Esophagus squamous epithelium (tissue), 5 donors: ENCODE data around the gene ZNF624. TPM values are rescaled to one million over a fixed set of nuclear protein-coding genes. Genes with fewer than 3 reads are reported as not detected.
"Not testable (repeated sequence)": the region's sequence is repeated elsewhere in the genome, so short reads cannot be mapped to it uniquely, and the experiment has no call there.

Experiments used
- DNase-seq: peaks from one replicate; lab custom pipeline; 2025; lab: John Stamatoyannopoulos, UW
- H3K27ac ChIP-seq, 4 donors: fragments of 200-600 bp; sonication (generic); one replicate each; pipeline ENCODE4 v1.5.1; 2016 to 2019; ENCODE audit warnings: mild to moderate bottlenecking in 1 of 4
- H3K27me3 ChIP-seq, 4 donors: fragments of 200-600 bp; sonication (generic); 1 replicate in 3 of 4; 2 replicates in 1 of 4; pipeline versions ENCODE4 v1.5.1 to v1.6.0; 2017 to 2021; ENCODE audit warnings: antibody characterized with exemption in 1 of 4
- H3K36me3 ChIP-seq, 3 donors: fragments of 200-600 bp; sonication (generic); one replicate each; pipeline ENCODE4 v1.5.1; 2016 to 2019
- H3K4me1 ChIP-seq, 3 donors: fragments of 200-600 bp; sonication (generic); one replicate each; pipeline ENCODE4 v1.5.1; 2017 to 2019
- H3K4me3 ChIP-seq, 4 donors: fragments of 200-600 bp; sonication (generic); 1 replicate in 3 of 4; 2 replicates in 1 of 4; pipeline ENCODE4 v1.5.1; 2016 to 2019; ENCODE audit warnings: mild to moderate bottlenecking in 2 of 4, moderate library complexity in 1 of 4
- H3K9me3 ChIP-seq, 3 donors: fragments of 200-600 bp; sonication (generic); one replicate each; pipeline ENCODE4 v1.5.1; 2016 to 2019
- CTCF ChIP-seq, 6 experiments: fragments of 450-650 bp in 4 of 6; fragments of 200-600 bp in 2 of 6; sonication (generic) in 2 of 6; IDR thresholded peaks; one replicate each; pipeline ENCODE4 v1.5.1; 2016 to 2019; ENCODE audit warnings: antibody characterized with exemption in 6 of 6, mild to moderate bottlenecking in 4 of 6, moderate library complexity in 4 of 6
- POLR2A ChIP-seq, 4 donors: fragments of 450-650 bp; IDR thresholded peaks; one replicate each; pipeline ENCODE4 v1.6.1; 2017; ENCODE audit warnings: antibody characterized with exemption in 4 of 4, mild to moderate bottlenecking in 4 of 4, moderate library complexity in 3 of 4
- WGBS, 2 donors: methylation state at CpG; one replicate each; pipeline ENCODE4 v1.1.5; 2018; 5-methylcytosine and 5-hydroxymethylcytosine counted together
- intact Hi-C: fragments of 100-400 bp; cut with DNase I; formaldehyde crosslinking; loops from one replicate; pipeline ENCODE4 v1.15.0; 2022
- total RNA-seq, 4 donors: library from RNA; depleted of rRNA; stranded (reverse); fragments of >200 nt; gene quantifications; one replicate each; pipeline ENCODE4 v1.1.0, GENCODE V29; 2016
- donor health status: DM: yes; HTN: yes; CAD: no.

The ZNF624 gene
- total RNA-seq, 4 donors from 2014 or later, result 1.2 to 6.1 (median 2.4) TPM

- no peak overlapping the region for H3K27ac ChIP-seq
- H3K4me1 ChIP-seq, result no peaks in the 10 kb centered on the region
- no peak overlapping the region for H3K4me3 ChIP-seq
- H3K27me3 ChIP-seq, result peaks cover 0 to 16% (median 0%) of the 10 kb centered on the region in 4 donors
- intact Hi-C loops, result no loop called here
- no peak for DNase-seq
- no peaks in the 10 kb centered on the region for H3K9me3 ChIP-seq
- no peaks in the 10 kb centered on the region for H3K36me3 ChIP-seq
- TF ChIP-seq POLR2A (IDR thresholded peaks at IDR 0.05) (no peak), CTCF (IDR thresholded peaks at IDR 0.05) (no peak)
- WGBS, 2 donors, result 67 to 76% methylated on average over 6 of the region's 6 CpGs
Observed at GRCh38 chr17:16676676-16677268, 23.1 kb upstream of the ZNF624 start.

GRCh38 chr17:16666907-16667636 lies 13.4 kb upstream of the ZNF624 start:
- 1 to 5% methylated on average over 13 to 17 of the region's 61 CpGs for WGBS, 2 donors
- intact Hi-C loops, result not testable (repeated sequence)

GRCh38 chr17:16666553-16666906 lies 12.9 kb upstream of the ZNF624 start:
- peaks cover 0 to 59% (median 5%) of the 10 kb centered on the region in 4 donors for H3K27me3 ChIP-seq

More at GRCh38 chr17:16666907-16667636, 13.4 kb upstream of the ZNF624 start:
- DNase-seq, H3K9me3 ChIP-seq, H3K36me3 ChIP-seq, H3K27ac ChIP-seq: not testable (repeated sequence)
- Histone ChIP-seq H3K4me1 (peaks cover 0 to 11% (median 0%) of the 10 kb centered on the region in 3 donors), H3K27me3 (peaks cover 0 to 61% (median 5%) of the 10 kb centered on the region in 4 donors), H3K4me3 (peak overlapping the region; percentile 15 to 61 (median 40))

GRCh38 chr17:16662936-16663335 lies 9.3 kb upstream of the ZNF624 start:
- DNase-seq, result no peak
- TF ChIP-seq POLR2A (IDR thresholded peaks at IDR 0.05) (no peak), CTCF (IDR thresholded peaks at IDR 0.05) (no peak)
- Histone ChIP-seq H3K4me3 (no peak overlapping the region), H3K27me3 (peaks cover 0 to 24% (median 2%) of the 10 kb centered on the region in 4 donors), H3K9me3 (no peaks in the 10 kb centered on the region), H3K36me3 (no peaks in the 10 kb centered on the region), H3K27ac (no peak overlapping the region), H3K4me1 (peaks cover 0 to 11% (median 0%) of the 10 kb centered on the region in 3 donors)
- intact Hi-C loops, result no loop called here
- WGBS, 2 donors, result 50 to 71% methylated on average over 1 of the region's 1 CpG

More at GRCh38 chr17:16666553-16666906, 12.9 kb upstream of the ZNF624 start:
- H3K9me3 ChIP-seq, H3K36me3 ChIP-seq, H3K27ac ChIP-seq, intact Hi-C loops, DNase-seq: not testable (repeated sequence)
- Histone ChIP-seq H3K4me1 (peaks cover 0 to 11% (median 0%) of the 10 kb centered on the region in 3 donors), H3K4me3 (peak overlapping the region; percentile 15 to 61 (median 40))
- 20 to 72% methylated on average over 1 to 5 of the region's 24 CpGs for WGBS, 2 donors

- no peak for TF ChIP-seq CTCF (IDR thresholded peaks at IDR 0.05)
- TF ChIP-seq POLR2A (IDR thresholded peaks at IDR 0.05), result no peak
- DNase-seq, result no peak
- Histone ChIP-seq H3K36me3 (no peaks in the 10 kb centered on the region), H3K27ac (no peak overlapping the region), H3K4me3 (no peak overlapping the region), H3K4me1 (no peaks in the 10 kb centered on the region), H3K27me3 (peaks cover 0 to 11% (median 0%) of the 10 kb centered on the region in 4 donors), H3K9me3 (no peaks in the 10 kb centered on the region)
- intact Hi-C loops, result no loop called here
Observed at GRCh38 chr17:16661217-16661616, 7.6 kb upstream of the ZNF624 start.

GRCh38 chr17:16652847-16653366 lies 743 bp downstream of the ZNF624 start:
- no peaks in the 10 kb centered on the region for H3K9me3 ChIP-seq
- 6 to 13% methylated on average over 8 of the region's 8 CpGs for WGBS, 2 donors
- peak overlapping the region; percentile 94 to 97 (median 96) for H3K27ac ChIP-seq
- no peaks in the 10 kb centered on the region for H3K27me3 ChIP-seq
- peaks cover 0 to 22% (median 8%) of the 10 kb centered on the region in 3 donors for H3K4me1 ChIP-seq
- TF ChIP-seq CTCF (IDR thresholded peaks at IDR 0.05), result no peak
- TF ChIP-seq POLR2A (IDR thresholded peaks at IDR 0.05), result no peak
- DNase-seq, result no peak
- H3K4me3 ChIP-seq, result peak overlapping the region; percentile 55 to 81 (median 78)
- peaks cover 0 to 3% (median 0%) of the 10 kb centered on the region in 3 donors for H3K36me3 ChIP-seq
- intact Hi-C loops, result no loop called here
